ENCODE results near the gene VTI1A. TPM values are rescaled to one million over a fixed set of nuclear protein-coding genes. Genes with fewer than 3 reads are reported as not detected.

The VTI1A gene
- total and polyA plus RNA-seq, 2 of the 4 experiments (the other 2 are of a cell fraction): 9.7 to 24.9 TPM

GRCh38 chr10:112816033-112816430 lies 369.0 kb downstream of the VTI1A start:
- dilution Hi-C loops (cut with HindIII; ENCODE audit: low sequenced_read_pairs, unreplicated experiment) (no loop called here), in situ Hi-C loops (cut with MboI; ENCODE audit: low sequenced_read_pairs) (no loop called here), intact Hi-C loops (cut with micrococcal nuclease) (loop anchor here (10.0 kb wide), 2 partner anchors 309 to 569 kb away; no protein-coding TSS in a partner anchor)
- H2AK5ac ChIP-seq (ENCODE audit: low read depth, low read length): no peak overlapping the region; the same call in 1 of the 2 replicates
- H3K36me3 ChIP-seq (ENCODE audit: control insufficient read depth, insufficient read depth, low read length): no peaks in the 10 kb centered on the region
- peaks cover 2% of the 10 kb centered on the region; the same call in 1 of the 2 replicates for H4K20me1 ChIP-seq (ENCODE audit: insufficient read depth, low read length)
- ChIA-PET CTCF (no interaction called here), POLR2A (ENCODE audit: unreplicated experiment) (no interaction called here)
- H3K18ac ChIP-seq (ENCODE audit: low read depth, low read length): no peak overlapping the region
- H3K9me3 ChIP-seq (ENCODE audit: control insufficient read depth, insufficient read depth, low read length): no peaks in the 10 kb centered on the region
- H3K4me1 ChIP-seq (ENCODE audit: control insufficient read depth, insufficient read depth, low read length): peaks cover 20% of the 10 kb centered on the region
- H3K14ac ChIP-seq (replicated peaks; ENCODE audit: low read depth, low read length): no peak overlapping the region
- no peak overlapping the region for H3K4ac ChIP-seq (ENCODE audit: low read depth, low read length)
- H3K4me3 ChIP-seq (ENCODE audit: insufficient read depth, low read depth, low read length): no peak overlapping the region
- no peak overlapping the region for H2BK120ac ChIP-seq (ENCODE audit: low read depth, low read length)
- DNase-seq (no peak), ATAC-seq (ENCODE audit: low read depth) (no peak)
- no peak overlapping the region for H2AK9ac ChIP-seq (replicated peaks; ENCODE audit: low read depth, low read length, poor library complexity)
- H2BK15ac ChIP-seq (ENCODE audit: low read depth, low read length): no peak overlapping the region
- H2AFZ ChIP-seq (replicated peaks; ENCODE audit: low read length, poor library complexity): no peak overlapping the region
- H3K27me3 ChIP-seq (ENCODE audit: control insufficient read depth, insufficient read depth, low read length): no peaks in the 10 kb centered on the region
- no peak overlapping the region for H3K9ac ChIP-seq (ENCODE audit: low read depth, low read length)
- no peak overlapping the region for H2BK20ac ChIP-seq (ENCODE audit: low read depth, low read length)
- H3K4me2 ChIP-seq (ENCODE audit: low read depth, low read length): no peak overlapping the region
- no peak for TF ChIP-seq RCOR1 (IDR thresholded peaks at IDR 0.05; ENCODE audit: insufficient replicate concordance, low read length)
- H3K79me1 ChIP-seq (ENCODE audit: low read depth in 1 of 2, low read length in 2 of 2): no peaks in the 10 kb centered on the region
- H3K23ac ChIP-seq (ENCODE audit: low read depth, low read length): no peak overlapping the region
- WGBS, 2 experiments (ENCODE audit: extremely low coverage in 2 of 2, insufficient read length in 1 of 2): 100% methylated on average over 1 of the region's 4 CpGs; no CpG with 5 or more reads in 1 of the 2 experiments
- H4K91ac ChIP-seq (ENCODE audit: insufficient read depth, low read depth, low read length): no peak overlapping the region
- no peak overlapping the region for H4K8ac ChIP-seq (ENCODE audit: low read depth in 2 of 2, low read length in 2 of 2)
- no peak overlapping the region for H3K27ac ChIP-seq (ENCODE audit: insufficient read depth, low read length)
- BruUV-seq (replicated peaks): no TSS peak
- H3K9me1 ChIP-seq (ENCODE audit: insufficient read depth, low read length): peaks cover 11% of the 10 kb centered on the region
- no peak overlapping the region for H2BK5ac ChIP-seq (ENCODE audit: low read depth, low read length, poor library complexity, severe bottlenecking)
- H3K56ac ChIP-seq (ENCODE audit: extremely low read depth, insufficient read depth, low read length): no peak overlapping the region
- H4K5ac ChIP-seq (ENCODE audit: low read depth, low read length): no peak overlapping the region

Measured in IMR-90 (cell line).